ENCODE results near the gene MDFI. TPM values are rescaled to one million over a fixed set of nuclear protein-coding genes. Genes with fewer than 3 reads are reported as not detected.
A peak's percentile ranks its signal among the peaks of the same experiment; 100 is the strongest.
"Not testable (repeated sequence)": the region's sequence is repeated elsewhere in the genome, so short reads cannot be mapped to it uniquely, and the experiment has no call there.

Gene MDFI
- total and polyA plus RNA-seq, 4 experiments from 2014 or later, result not detected

GRCh38 chr6:41615311-41615710 is 23.0 kb upstream of the MDFI start:
- no peak overlapping the region for H3K27ac ChIP-seq (ENCODE audit: low read depth, low read length)
- H3K27me3 Mint-ChIP-seq, result peaks cover 9 to 16% of the 10 kb centered on the region in 2 donors
- no peak overlapping the region for H3K4me3 Mint-ChIP-seq
- H3K4me1 Mint-ChIP-seq, result no peaks in the 10 kb centered on the region
- H3K9me3 Mint-ChIP-seq, result peaks cover 0 to 8% (median 4%) of the 10 kb centered on the region in 8 donors
- ChIA-PET CTCF (ENCODE audit: partially characterized antibody) (no interaction called here), POLR2A (ENCODE audit: partially characterized antibody) (no interaction called here)
- no peaks in the 10 kb centered on the region for H3K27me3 ChIP-seq (ENCODE audit: insufficient read depth, low read length)
- peaks cover 0 to 2% of the 10 kb centered on the region in 2 donors for H3K36me3 Mint-ChIP-seq
- H3K9me3 ChIP-seq (ENCODE audit: control insufficient read depth in 1 of 2, low read length in 2 of 2), result no peaks in the 10 kb centered on the region
- no peaks in the 10 kb centered on the region for H3K4me1 ChIP-seq (ENCODE audit: insufficient read depth, low read length)
- DNase-seq, result no peak
- no peak overlapping the region for H3K4me3 ChIP-seq (ENCODE audit: low read length in 2 of 2)
- no peaks in the 10 kb centered on the region for H3K36me3 ChIP-seq (ENCODE audit: insufficient read depth, low read length)
- no peak overlapping the region for H3K27ac Mint-ChIP-seq
- intact Hi-C loops (cut with micrococcal nuclease), result no loop called here

- DNase-seq, result no peak
- intact Hi-C loops (cut with micrococcal nuclease), result no loop called here
- Mint-ChIP-seq H3K27ac (peak overlapping the region in 1 of 7 donors; percentile 65), H3K4me1 (no peaks in the 10 kb centered on the region), H3K4me3 (no peak overlapping the region), H3K27me3 (peaks cover 14 to 19% of the 10 kb centered on the region in 2 donors), H3K9me3 (peaks cover 3 to 16% (median 12%) of the 10 kb centered on the region in 8 donors), H3K36me3 (peaks cover 0 to 2% of the 10 kb centered on the region in 2 donors)
- Histone ChIP-seq H3K27ac (ENCODE audit: low read depth, low read length) (no peak overlapping the region), H3K36me3 (ENCODE audit: insufficient read depth, low read length) (no peaks in the 10 kb centered on the region), H3K27me3 (ENCODE audit: insufficient read depth, low read length) (no peaks in the 10 kb centered on the region), H3K4me1 (ENCODE audit: insufficient read depth, low read length) (no peaks in the 10 kb centered on the region), H3K4me3 (ENCODE audit: low read length in 2 of 2) (no peak overlapping the region), H3K9me3 (ENCODE audit: control insufficient read depth in 1 of 2, low read length in 2 of 2) (no peaks in the 10 kb centered on the region)
- ChIA-PET POLR2A (ENCODE audit: partially characterized antibody) (no interaction called here), CTCF (ENCODE audit: partially characterized antibody) (interaction anchor here (1.1 kb wide), 1 partner anchor 16 kb away, joined by 3 read pairs; no protein-coding TSS in a partner anchor)
These were observed 19.7 kb upstream of the MDFI start for GRCh38 chr6:41618598-41618997.

GRCh38 chr6:41619193-41619592 is 19.1 kb upstream of the MDFI start:
- H3K36me3 ChIP-seq (ENCODE audit: insufficient read depth, low read length); H3K4me1 ChIP-seq (ENCODE audit: insufficient read depth, low read length); H3K36me3 Mint-ChIP-seq; H3K27me3 ChIP-seq (ENCODE audit: insufficient read depth, low read length); H3K4me3 ChIP-seq (ENCODE audit: low read length in 2 of 2); H3K4me3 Mint-ChIP-seq; H3K27ac Mint-ChIP-seq; POLR2A ChIA-PET (ENCODE audit: partially characterized antibody); intact Hi-C loops (cut with micrococcal nuclease); H3K27ac ChIP-seq (ENCODE audit: low read depth, low read length); H3K4me1 Mint-ChIP-seq; DNase-seq; H3K9me3 ChIP-seq (ENCODE audit: control insufficient read depth in 1 of 2, low read length in 2 of 2): not testable (repeated sequence)
- CTCF ChIA-PET (ENCODE audit: partially characterized antibody), result interaction anchor here (1.1 kb wide), 1 partner anchor 17 kb away, joined by 3 read pairs; no protein-coding TSS in a partner anchor
- Mint-ChIP-seq H3K9me3 (peaks cover 3 to 16% (median 12%) of the 10 kb centered on the region in 8 donors), H3K27me3 (peaks cover 14 to 16% of the 10 kb centered on the region in 2 donors)

GRCh38 chr6:41621367-41621766 is 16.9 kb upstream of the MDFI start:
- ChIA-PET CTCF (ENCODE audit: partially characterized antibody) (no interaction called here), POLR2A (ENCODE audit: partially characterized antibody) (no interaction called here)
- DNase-seq, result no peak
- Histone ChIP-seq H3K27me3 (ENCODE audit: insufficient read depth, low read length) (no peaks in the 10 kb centered on the region), H3K4me1 (ENCODE audit: insufficient read depth, low read length) (no peaks in the 10 kb centered on the region), H3K4me3 (ENCODE audit: low read length in 2 of 2) (no peak overlapping the region), H3K36me3 (ENCODE audit: insufficient read depth, low read length) (no peaks in the 10 kb centered on the region), H3K27ac (ENCODE audit: low read depth, low read length) (no peak overlapping the region), H3K9me3 (ENCODE audit: control insufficient read depth in 1 of 2, low read length in 2 of 2) (no peaks in the 10 kb centered on the region)
- Mint-ChIP-seq H3K27me3 (peaks cover 14 to 16% of the 10 kb centered on the region in 2 donors), H3K27ac (no peak overlapping the region), H3K4me1 (peaks cover 9 to 13% (median 11%) of the 10 kb centered on the region in 4 donors), H3K9me3 (peaks cover 3 to 16% (median 14%) of the 10 kb centered on the region in 8 donors), H3K36me3 (peaks cover 0 to 2% of the 10 kb centered on the region in 2 donors), H3K4me3 (no peak overlapping the region)
- intact Hi-C loops (cut with micrococcal nuclease), result no loop called here

GRCh38 chr6:41621802-41622201 is 16.5 kb upstream of the MDFI start:
- no peak overlapping the region for H3K27ac Mint-ChIP-seq
- peaks cover 14 to 16% of the 10 kb centered on the region in 2 donors for H3K27me3 Mint-ChIP-seq
- peaks cover 9 to 13% (median 11%) of the 10 kb centered on the region in 4 donors for H3K4me1 Mint-ChIP-seq
- no peak overlapping the region for H3K4me3 ChIP-seq (ENCODE audit: low read length in 2 of 2)
- H3K4me3 Mint-ChIP-seq, result no peak overlapping the region
- CTCF ChIA-PET (ENCODE audit: partially characterized antibody), result no interaction called here
- H3K9me3 ChIP-seq (ENCODE audit: control insufficient read depth in 1 of 2, low read length in 2 of 2), result no peaks in the 10 kb centered on the region
- H3K27me3 ChIP-seq (ENCODE audit: insufficient read depth, low read length), result no peaks in the 10 kb centered on the region
- peaks cover 0 to 2% of the 10 kb centered on the region in 2 donors for H3K36me3 Mint-ChIP-seq
- POLR2A ChIA-PET (ENCODE audit: partially characterized antibody), result no interaction called here
- H3K36me3 ChIP-seq (ENCODE audit: insufficient read depth, low read length), result no peaks in the 10 kb centered on the region
- H3K4me1 ChIP-seq (ENCODE audit: insufficient read depth, low read length), result no peaks in the 10 kb centered on the region
- DNase-seq, result no peak
- H3K9me3 Mint-ChIP-seq, result peaks cover 3 to 16% (median 14%) of the 10 kb centered on the region in 8 donors
- intact Hi-C loops (cut with micrococcal nuclease), result no loop called here
- H3K27ac ChIP-seq (ENCODE audit: low read depth, low read length), result no peak overlapping the region

GRCh38 chr6:41622206-41622988 is 15.9 kb upstream of the MDFI start:
- H3K36me3 Mint-ChIP-seq, result peaks cover 0 to 2% of the 10 kb centered on the region in 2 donors
- H3K4me1 Mint-ChIP-seq, result peaks cover 9 to 13% (median 11%) of the 10 kb centered on the region in 4 donors
- DNase-seq, result no peak
- ChIA-PET POLR2A (ENCODE audit: partially characterized antibody) (no interaction called here), CTCF (ENCODE audit: partially characterized antibody) (no interaction called here)
- Histone ChIP-seq H3K27me3 (ENCODE audit: insufficient read depth, low read length) (no peaks in the 10 kb centered on the region), H3K4me3 (ENCODE audit: low read length in 2 of 2) (no peak overlapping the region), H3K9me3 (ENCODE audit: control insufficient read depth in 1 of 2, low read length in 2 of 2) (no peaks in the 10 kb centered on the region), H3K27ac (ENCODE audit: low read depth, low read length) (no peak overlapping the region), H3K4me1 (ENCODE audit: insufficient read depth, low read length) (no peaks in the 10 kb centered on the region), H3K36me3 (ENCODE audit: insufficient read depth, low read length) (no peaks in the 10 kb centered on the region)
- no peak overlapping the region for H3K27ac Mint-ChIP-seq
- peaks cover 14 to 16% of the 10 kb centered on the region in 2 donors for H3K27me3 Mint-ChIP-seq
- no peak overlapping the region for H3K4me3 Mint-ChIP-seq
- intact Hi-C loops (cut with micrococcal nuclease), result no loop called here
- H3K9me3 Mint-ChIP-seq, result peaks cover 3 to 16% (median 14%) of the 10 kb centered on the region in 8 donors

- H3K36me3 Mint-ChIP-seq, result peaks cover 0 to 2% of the 10 kb centered on the region in 2 donors
- Histone ChIP-seq H3K27ac (ENCODE audit: low read depth, low read length) (no peak overlapping the region), H3K36me3 (ENCODE audit: insufficient read depth, low read length) (no peaks in the 10 kb centered on the region), H3K4me3 (ENCODE audit: low read length in 2 of 2) (no peak overlapping the region), H3K9me3 (ENCODE audit: control insufficient read depth in 1 of 2, low read length in 2 of 2) (no peaks in the 10 kb centered on the region), H3K27me3 (ENCODE audit: insufficient read depth, low read length) (no peaks in the 10 kb centered on the region), H3K4me1 (ENCODE audit: insufficient read depth, low read length) (no peaks in the 10 kb centered on the region)
- intact Hi-C loops (cut with micrococcal nuclease), result no loop called here
- H3K4me3 Mint-ChIP-seq, result no peak overlapping the region
- ChIA-PET POLR2A (ENCODE audit: partially characterized antibody) (no interaction called here), CTCF (ENCODE audit: partially characterized antibody) (no interaction called here)
- peaks cover 14 to 16% of the 10 kb centered on the region in 2 donors for H3K27me3 Mint-ChIP-seq
- no peak for DNase-seq
- H3K4me1 Mint-ChIP-seq, result peaks cover 9 to 13% (median 11%) of the 10 kb centered on the region in 4 donors
- H3K27ac Mint-ChIP-seq, result peak overlapping the region in 1 of 7 donors; percentile 42
- peaks cover 3 to 17% (median 14%) of the 10 kb centered on the region in 8 donors for H3K9me3 Mint-ChIP-seq
These were observed 14.9 kb upstream of the MDFI start for GRCh38 chr6:41623330-41623729.

All from CD4-positive, alpha-beta memory T cell (primary cell).